DOHH2 (cell line): Measurements from ENCODE around the gene AIRE.
"Not testable (repeated sequence)": the region's sequence is repeated elsewhere in the genome, so short reads cannot be mapped to it uniquely, and the experiment has no call there.

Experiments used
- H3F3A ChIP-seq: fragments of 200-600 bp; sonication (generic), shearing (Covaris generic); 2 replicates; pipeline ENCODE4 v1.6.0; 2016; ENCODE audit warnings: antibody characterized with exemption, mild to moderate bottlenecking; ENCODE audit not compliant: control insufficient read depth, insufficient read depth
- H3K27ac ChIP-seq: fragments of 200-600 bp; sonication (generic); 2 replicates; pipeline ENCODE4 v1.5.1; 2014; ENCODE audit warnings: low read depth, mild to moderate bottlenecking, low read length, moderate library complexity
- H3K27me3 ChIP-seq: fragments of 200-600 bp; sonication (generic); 2 replicates; pipeline ENCODE4 v1.6.1; 2014; ENCODE audit warnings: mild to moderate bottlenecking, low read length, mixed read lengths; ENCODE audit not compliant: control insufficient read depth
- H3K36me3 ChIP-seq: fragments of 200-600 bp; sonication (generic); 2 replicates; pipeline ENCODE4 v1.6.1; 2014; ENCODE audit warnings: mild to moderate bottlenecking, low read length, moderate library complexity, mixed read lengths; ENCODE audit not compliant: control insufficient read depth
- H3K4me1 ChIP-seq: fragments of 200-600 bp; sonication (generic); 2 replicates; pipeline ENCODE4 v1.6.1; 2014; ENCODE audit warnings: mild to moderate bottlenecking, low read length, mixed read lengths; ENCODE audit not compliant: control insufficient read depth
- H3K4me2 ChIP-seq: fragments of 200-600 bp; sonication (generic); 2 replicates; pipeline ENCODE4 v1.6.0; 2014; ENCODE audit warnings: mild to moderate bottlenecking, low read length, moderate library complexity
- H3K4me3 ChIP-seq: fragments of 200-600 bp; sonication (generic); 2 replicates; pipeline ENCODE4 v1.5.1; 2014; ENCODE audit warnings: mild to moderate bottlenecking, low read length, mixed read lengths
- H3K79me2 ChIP-seq: fragments of 200-600 bp; sonication (generic); 2 replicates; pipeline ENCODE4 v1.6.1; 2014; ENCODE audit warnings: mild to moderate bottlenecking, low read length, mixed read lengths; ENCODE audit not compliant: control insufficient read depth
- H3K9me2 ChIP-seq: fragments of 200-600 bp; sonication (generic); replicated peaks from 2 replicates; pipeline ENCODE4 v1.6.1; 2014; ENCODE audit warnings: mild to moderate bottlenecking, low read length, mixed read lengths; ENCODE audit not compliant: control insufficient read depth
- H3K9me3 ChIP-seq: fragments of 200-600 bp; sonication (generic); 2 replicates; pipeline ENCODE4 v1.6.1; 2014; ENCODE audit warnings: antibody characterized with exemption, low read length, mixed read lengths; ENCODE audit not compliant: control insufficient read depth, insufficient read depth
- H4K20me1 ChIP-seq: fragments of 200-600 bp; sonication (generic); 2 replicates; pipeline ENCODE4 v1.6.0; 2014; ENCODE audit warnings: low read depth, mild to moderate bottlenecking, antibody characterized with exemption, low read length, moderate library complexity; ENCODE audit not compliant: control insufficient read depth, insufficient read depth
- EZH2phosphoT487 ChIP-seq: fragments of 200-600 bp; sonication (generic); IDR thresholded peaks from 2 replicates; pipeline ENCODE4 v1.6.1; 2017; ENCODE audit warnings: borderline replicate concordance, mild to moderate bottlenecking, antibody characterized with exemption, low read length, moderate library complexity, mixed read lengths
- TF ChIP-seq, protein P1 (sequence below): fragments of 200-600 bp; sonication (generic); IDR thresholded peaks from one replicate; pipeline ENCODE4 v1.5.1; 2014; ENCODE audit warnings: antibody characterized with exemption, mild to moderate bottlenecking, low read depth, low read length; ENCODE audit not compliant: poor library complexity, severe bottlenecking

Gene AIRE

DNA sequence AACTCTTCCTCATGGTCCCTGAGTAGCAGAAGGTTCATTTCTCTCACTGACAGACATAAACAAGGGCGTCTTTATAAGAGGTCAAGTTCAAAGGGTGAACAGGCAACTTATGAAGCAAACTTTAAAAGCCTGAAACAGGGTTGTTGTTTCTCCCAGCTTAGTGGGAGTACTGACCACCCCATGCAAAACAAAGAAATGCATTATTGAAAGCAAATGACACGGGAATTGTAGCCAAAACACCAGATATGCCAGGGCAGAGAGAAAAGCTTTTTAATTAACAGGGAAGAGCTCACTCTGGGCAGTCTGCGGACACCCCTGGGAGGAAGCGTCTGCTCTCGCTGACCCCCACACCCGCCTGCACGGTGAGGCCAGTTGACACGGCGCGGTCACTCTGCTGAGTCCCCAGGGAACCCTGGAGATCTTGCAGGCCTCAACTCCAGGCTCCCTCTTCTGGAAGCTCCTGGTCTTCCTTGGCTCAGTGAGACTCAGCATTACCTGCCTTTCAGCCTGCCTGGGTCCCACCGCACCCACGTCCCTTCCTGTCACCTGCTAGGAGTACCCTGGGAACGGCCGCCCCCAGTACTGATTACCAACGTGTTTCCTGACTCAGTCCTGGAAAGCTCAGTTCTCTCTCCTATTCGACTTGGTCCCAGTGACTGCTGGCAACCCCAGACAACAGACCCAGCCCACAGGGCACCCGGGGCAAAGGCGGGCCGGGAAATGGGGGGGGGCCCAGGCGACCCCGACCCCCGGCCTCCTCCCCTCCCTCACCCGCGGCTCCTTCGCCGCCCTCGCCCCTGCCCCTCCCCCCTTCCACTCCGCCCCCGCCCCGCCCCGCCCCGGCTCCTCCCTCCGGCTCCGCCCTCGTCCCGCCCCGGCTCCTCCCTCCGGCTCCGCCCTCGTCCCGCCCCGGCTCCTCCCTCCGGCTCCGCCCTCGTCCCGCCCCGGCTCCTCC is 52.5 kb downstream of the AIRE start:
- peaks cover 17% of the 10 kb centered on the region for H3F3A ChIP-seq
- peaks cover 20% of the 10 kb centered on the region for H3K4me1 ChIP-seq
- H3K79me2 ChIP-seq = no peaks in the 10 kb centered on the region
- H3K27ac ChIP-seq = no peak overlapping the region
- no peaks in the 10 kb centered on the region for H4K20me1 ChIP-seq
- no peaks in the 10 kb centered on the region for H3K9me3 ChIP-seq
- TF ChIP-seq EZH2phosphoT487 = no peak
- TF ChIP-seq, protein P1, sequence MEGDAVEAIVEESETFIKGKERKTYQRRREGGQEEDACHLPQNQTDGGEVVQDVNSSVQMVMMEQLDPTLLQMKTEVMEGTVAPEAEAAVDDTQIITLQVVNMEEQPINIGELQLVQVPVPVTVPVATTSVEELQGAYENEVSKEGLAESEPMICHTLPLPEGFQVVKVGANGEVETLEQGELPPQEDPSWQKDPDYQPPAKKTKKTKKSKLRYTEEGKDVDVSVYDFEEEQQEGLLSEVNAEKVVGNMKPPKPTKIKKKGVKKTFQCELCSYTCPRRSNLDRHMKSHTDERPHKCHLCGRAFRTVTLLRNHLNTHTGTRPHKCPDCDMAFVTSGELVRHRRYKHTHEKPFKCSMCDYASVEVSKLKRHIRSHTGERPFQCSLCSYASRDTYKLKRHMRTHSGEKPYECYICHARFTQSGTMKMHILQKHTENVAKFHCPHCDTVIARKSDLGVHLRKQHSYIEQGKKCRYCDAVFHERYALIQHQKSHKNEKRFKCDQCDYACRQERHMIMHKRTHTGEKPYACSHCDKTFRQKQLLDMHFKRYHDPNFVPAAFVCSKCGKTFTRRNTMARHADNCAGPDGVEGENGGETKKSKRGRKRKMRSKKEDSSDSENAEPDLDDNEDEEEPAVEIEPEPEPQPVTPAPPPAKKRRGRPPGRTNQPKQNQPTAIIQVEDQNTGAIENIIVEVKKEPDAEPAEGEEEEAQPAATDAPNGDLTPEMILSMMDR = no peak
- H3K4me3 ChIP-seq = peak overlapping the region; percentile 15; the same call in 1 of the 2 replicates
- H3K36me3 ChIP-seq = peaks cover 4% of the 10 kb centered on the region; the same call in 1 of the 2 replicates
- no peaks in the 10 kb centered on the region for H3K27me3 ChIP-seq
- H3K4me2 ChIP-seq = peak overlapping the region; percentile 15
- no peaks in the 10 kb centered on the region for H3K9me2 ChIP-seq

DNA sequence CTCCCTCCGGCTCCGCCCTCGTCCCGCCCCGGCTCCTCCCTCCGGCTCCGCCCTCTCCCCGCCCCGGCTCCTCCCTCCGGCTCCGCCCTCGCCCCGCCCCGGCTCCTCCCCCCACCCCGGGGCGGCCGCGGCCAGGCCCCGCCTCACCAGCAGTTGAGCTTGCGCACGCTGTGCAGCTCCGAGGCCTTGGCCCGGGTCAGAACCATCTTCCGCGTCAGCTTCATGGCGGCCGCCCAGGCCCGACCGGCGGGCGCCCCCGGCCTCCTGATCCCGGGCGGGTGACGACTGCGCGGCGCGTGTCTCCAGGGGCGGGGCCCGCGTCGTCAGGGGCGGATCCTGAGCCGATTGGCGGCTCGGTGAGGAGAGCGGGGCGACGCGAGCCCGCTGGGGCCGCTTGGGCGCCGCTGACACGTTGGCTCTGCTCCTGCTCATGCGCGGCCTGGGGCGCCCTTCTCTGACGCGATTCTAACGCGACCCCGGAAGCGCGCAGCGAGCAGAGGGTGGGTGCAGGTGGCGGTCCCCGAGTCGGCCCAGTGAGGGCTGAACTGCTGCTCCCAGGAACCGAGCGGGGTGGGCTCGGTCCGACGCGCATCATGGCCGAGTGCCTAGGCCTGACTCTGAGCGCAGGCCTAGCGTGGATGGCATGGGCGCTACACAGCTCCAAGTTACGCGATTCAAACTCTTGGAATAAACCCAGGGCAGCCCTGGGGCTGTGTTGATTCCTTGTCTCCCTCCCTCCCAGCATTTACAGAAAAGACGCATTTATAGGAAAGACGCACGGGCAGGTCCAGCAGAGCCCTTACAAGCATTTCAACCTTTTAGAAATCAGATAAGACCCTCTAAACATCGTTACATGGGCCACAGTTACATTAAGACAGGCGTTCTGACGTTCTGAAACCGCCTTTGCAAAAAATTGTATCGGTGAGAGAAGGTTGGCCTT is 53.6 kb downstream of the AIRE start, which contains the start of gene CFAP410:
CFAP410 (minus strand) TSS at position 420 of the 940 bp plus-strand sequence; CDS start at position 224, 196 bp downstream.
- no peak for TF ChIP-seq EZH2phosphoT487
- TF ChIP-seq, protein P1 = no peak
- Histone ChIP-seq H3K4me1 (peaks cover 16% of the 10 kb centered on the region), H3F3A (peaks cover 17% of the 10 kb centered on the region), H3K79me2 (no peaks in the 10 kb centered on the region), H3K27me3 (no peaks in the 10 kb centered on the region), H3K4me3 (peak within 1 kb of the TSS; percentile 87), H3K9me2 (no peaks in the 10 kb centered on the region), H3K36me3 (peaks cover 4% of the 10 kb centered on the region; the same call in 1 of the 2 replicates), H3K4me2 (peak within 1 kb of the TSS; percentile 71), H3K27ac (peak within 1 kb of the TSS; percentile 88), H4K20me1 (no peaks in the 10 kb centered on the region), H3K9me3 (no peaks in the 10 kb centered on the region)

DNA sequence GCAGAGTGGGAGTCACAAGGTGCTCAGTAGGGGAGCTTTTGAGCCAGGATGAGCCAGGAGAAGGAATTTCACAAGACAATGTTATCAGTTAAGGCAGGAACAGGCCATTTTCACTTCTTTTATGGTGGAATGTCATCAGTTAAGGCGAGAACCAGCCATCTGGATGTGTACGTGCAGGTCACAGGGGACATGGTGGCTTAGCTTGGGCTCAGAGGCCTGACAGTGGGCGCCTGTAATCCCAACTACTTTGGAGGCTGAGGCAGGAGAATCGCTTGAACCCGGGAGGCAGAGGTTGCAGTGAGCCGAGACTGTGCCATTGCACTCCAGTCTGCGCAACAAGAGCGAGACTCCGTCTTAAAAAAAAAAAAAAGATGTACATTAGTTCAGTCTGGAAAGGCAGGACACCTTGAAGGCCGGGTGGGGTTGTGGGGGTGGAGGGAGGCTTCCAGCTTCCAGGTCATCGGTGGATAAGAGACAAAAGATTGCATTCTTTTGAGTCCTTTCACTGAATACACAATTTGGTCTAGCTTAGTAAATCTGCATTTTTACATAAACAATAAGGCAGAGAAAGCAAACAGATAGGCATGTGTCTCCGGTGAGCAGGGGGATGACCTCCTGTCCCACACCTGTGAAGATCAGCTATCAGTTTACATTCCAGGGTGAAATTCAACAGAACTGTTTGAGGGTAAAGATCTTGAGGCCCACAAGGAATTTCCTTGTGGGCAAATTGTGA is 56.2 kb downstream of the AIRE start:
- H3K4me1 ChIP-seq = peaks cover 16% of the 10 kb centered on the region
- H3K4me2 ChIP-seq, H3K27me3 ChIP-seq: not testable (repeated sequence)

DNA sequence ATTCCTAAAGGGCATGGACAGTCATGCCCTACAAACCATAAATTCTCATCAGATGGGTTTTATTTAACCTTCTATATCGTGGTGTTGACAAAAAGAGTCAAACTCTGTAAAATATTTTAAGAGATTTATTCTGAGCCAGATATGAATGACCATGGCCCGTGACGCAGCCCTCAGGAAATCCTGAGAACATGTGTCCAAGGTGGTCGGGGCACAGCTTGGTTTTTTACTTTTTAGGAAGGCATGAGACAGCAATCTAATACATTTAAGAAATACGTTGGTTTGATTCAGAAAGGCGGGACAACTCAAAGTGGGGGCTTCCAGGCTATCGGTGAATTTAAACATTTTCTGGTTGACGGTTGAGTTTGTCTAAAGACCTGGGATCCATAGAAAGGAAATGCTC is 57.3 kb downstream of the AIRE start:
- H3K9me3 ChIP-seq, H3K36me3 ChIP-seq, H3K27me3 ChIP-seq, H3K27ac ChIP-seq, H3K4me3 ChIP-seq, H3K4me2 ChIP-seq, H4K20me1 ChIP-seq, H3K79me2 ChIP-seq, H3F3A ChIP-seq, H3K9me2 ChIP-seq: not testable (repeated sequence)
- peaks cover 15% of the 10 kb centered on the region for H3K4me1 ChIP-seq

More for the DNA sequence above, 56.2 kb downstream of the AIRE start:
- not testable (repeated sequence) for H3K4me3 ChIP-seq, H3K9me2 ChIP-seq, H3K9me3 ChIP-seq, H4K20me1 ChIP-seq, H3K36me3 ChIP-seq, H3K79me2 ChIP-seq, H3K27ac ChIP-seq
- H3F3A ChIP-seq = peaks cover 17% of the 10 kb centered on the region
